ENCODE measurements around the gene CACHD1.
"Not testable (repeated sequence)": the region's sequence is repeated elsewhere in the genome, so short reads cannot be mapped to it uniquely, and the experiment has no call there.

CACHD1 gene

DNA sequence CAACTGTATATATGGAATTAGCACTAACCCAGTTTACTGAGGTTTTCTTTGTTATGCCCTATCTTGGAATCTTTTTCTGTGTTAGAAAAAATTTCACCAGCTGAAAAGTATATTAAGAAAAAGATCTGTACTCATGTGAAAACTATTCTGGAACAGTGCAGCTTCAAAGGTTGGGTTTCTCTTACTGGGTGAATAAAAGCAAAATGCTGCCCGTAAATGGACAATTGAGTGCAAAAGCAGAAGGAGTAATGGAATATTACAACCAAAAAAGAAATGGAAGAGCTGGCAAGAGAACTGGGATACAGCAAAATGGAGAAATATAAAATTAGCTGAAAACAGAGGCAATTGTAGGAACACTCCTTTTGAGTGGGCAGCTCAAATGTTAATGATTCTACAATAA lies 257.9 kb downstream of the CACHD1 start:
- no peak for DNase-seq (ENCODE audit: low read depth)
- no peak overlapping the region for H3K4me3 ChIP-seq (ENCODE audit: low read depth, low read length)
- TF ChIP-seq, protein P1, sequence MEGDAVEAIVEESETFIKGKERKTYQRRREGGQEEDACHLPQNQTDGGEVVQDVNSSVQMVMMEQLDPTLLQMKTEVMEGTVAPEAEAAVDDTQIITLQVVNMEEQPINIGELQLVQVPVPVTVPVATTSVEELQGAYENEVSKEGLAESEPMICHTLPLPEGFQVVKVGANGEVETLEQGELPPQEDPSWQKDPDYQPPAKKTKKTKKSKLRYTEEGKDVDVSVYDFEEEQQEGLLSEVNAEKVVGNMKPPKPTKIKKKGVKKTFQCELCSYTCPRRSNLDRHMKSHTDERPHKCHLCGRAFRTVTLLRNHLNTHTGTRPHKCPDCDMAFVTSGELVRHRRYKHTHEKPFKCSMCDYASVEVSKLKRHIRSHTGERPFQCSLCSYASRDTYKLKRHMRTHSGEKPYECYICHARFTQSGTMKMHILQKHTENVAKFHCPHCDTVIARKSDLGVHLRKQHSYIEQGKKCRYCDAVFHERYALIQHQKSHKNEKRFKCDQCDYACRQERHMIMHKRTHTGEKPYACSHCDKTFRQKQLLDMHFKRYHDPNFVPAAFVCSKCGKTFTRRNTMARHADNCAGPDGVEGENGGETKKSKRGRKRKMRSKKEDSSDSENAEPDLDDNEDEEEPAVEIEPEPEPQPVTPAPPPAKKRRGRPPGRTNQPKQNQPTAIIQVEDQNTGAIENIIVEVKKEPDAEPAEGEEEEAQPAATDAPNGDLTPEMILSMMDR (IDR thresholded peaks at IDR 0.05; ENCODE audit: insufficient read depth, low read depth, low read length, missing control alignments) = no peak

DNA sequence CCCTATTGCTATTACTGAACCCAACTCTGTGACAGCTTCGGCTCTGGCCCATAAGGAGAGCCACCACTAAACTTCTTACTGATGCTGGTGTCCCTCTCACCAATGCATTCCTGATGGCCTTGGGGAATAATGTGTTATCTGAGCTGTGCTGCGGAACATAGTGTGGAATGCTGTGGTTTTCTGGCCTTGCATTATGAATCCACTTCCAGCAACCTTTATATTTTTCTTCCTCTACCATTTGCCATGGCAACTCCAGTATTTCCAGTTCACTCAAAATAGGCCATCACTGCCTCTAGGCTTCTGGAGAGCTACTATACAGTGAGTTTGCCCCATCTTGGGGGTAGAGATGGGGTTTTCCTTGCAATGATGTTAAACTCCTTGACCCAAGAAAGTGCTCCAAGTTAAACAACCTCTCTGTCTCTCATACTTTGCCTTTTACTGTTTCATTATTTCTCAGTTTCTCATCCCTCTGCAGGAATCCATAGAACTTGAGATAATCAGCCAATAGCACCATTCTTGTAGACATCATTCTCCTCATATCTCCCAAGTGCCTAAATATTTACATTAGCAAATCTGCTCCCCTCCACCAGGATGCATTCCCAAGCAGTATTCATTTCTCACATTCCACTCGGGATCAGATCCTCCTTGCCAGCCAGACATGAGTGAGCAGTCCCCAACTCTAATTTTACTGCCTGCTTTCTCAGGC lies 263.8 kb downstream of the CACHD1 start:
- DNase-seq (ENCODE audit: low read depth) = no peak
- TF ChIP-seq, protein P1 (IDR thresholded peaks at IDR 0.05; ENCODE audit: insufficient read depth, low read depth, low read length, missing control alignments) = no peak
- H3K4me3 ChIP-seq (ENCODE audit: low read depth, low read length) = no peak overlapping the region

DNA sequence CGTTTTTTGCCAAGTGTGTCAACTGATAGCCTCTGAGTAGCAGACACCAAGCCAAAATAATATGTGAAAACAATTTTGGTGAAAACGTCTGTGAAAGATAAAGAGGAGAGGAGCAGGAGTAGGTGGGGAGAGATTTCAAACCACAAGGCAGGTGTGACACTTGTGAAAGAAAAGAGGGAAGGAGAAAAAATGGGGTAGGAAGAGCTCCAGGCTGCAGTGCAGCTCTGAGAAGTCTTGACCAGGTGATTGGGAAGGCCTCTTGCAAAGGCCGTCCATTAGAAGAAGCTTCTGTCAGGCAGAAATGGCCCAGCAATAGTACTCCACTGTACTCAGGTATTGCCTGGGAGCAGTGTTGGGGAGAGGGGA lies 264.3 kb downstream of the CACHD1 start:
- H3K4me3 ChIP-seq (ENCODE audit: low read depth, low read length) = no peak overlapping the region
- TF ChIP-seq, protein P1 (IDR thresholded peaks at IDR 0.05; ENCODE audit: insufficient read depth, low read depth, low read length, missing control alignments) = no peak
- DNase-seq (ENCODE audit: low read depth) = no peak

DNA sequence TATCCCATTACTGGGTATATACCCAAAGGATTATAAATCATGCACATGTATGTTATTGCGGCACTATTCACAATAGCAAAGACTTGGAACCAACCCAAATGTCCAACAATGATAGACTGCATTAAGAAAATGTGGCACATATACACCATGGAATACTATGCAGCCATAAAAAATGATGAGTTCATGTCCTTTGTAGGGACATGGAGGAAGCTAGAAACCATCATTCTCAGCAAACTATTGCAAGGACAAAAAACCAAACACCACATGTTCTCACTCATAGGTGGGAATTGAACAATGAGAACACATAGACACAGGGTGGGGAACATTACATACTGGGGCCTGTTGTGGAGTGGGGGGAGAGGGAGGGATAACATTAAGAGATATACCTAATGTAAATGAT lies 270.8 kb downstream of the CACHD1 start:
- DNase-seq (ENCODE audit: low read depth) = not testable (repeated sequence)

More for the DNA sequence above, 270.8 kb downstream of the CACHD1 start:
- not testable (repeated sequence) for H3K4me3 ChIP-seq (ENCODE audit: low read depth, low read length)

Measured in GM12865 (cell line).